DMS153 (cell line): ENCODE data around the gene LRFN5.
"Not testable (repeated sequence)": the region's sequence is repeated elsewhere in the genome, so short reads cannot be mapped to it uniquely, and the experiment has no call there.

ENCODE experiments used
- DNase-seq: peaks from one replicate; lab custom pipeline; 2025; lab: John Stamatoyannopoulos, UW

The LRFN5 gene

DNA sequence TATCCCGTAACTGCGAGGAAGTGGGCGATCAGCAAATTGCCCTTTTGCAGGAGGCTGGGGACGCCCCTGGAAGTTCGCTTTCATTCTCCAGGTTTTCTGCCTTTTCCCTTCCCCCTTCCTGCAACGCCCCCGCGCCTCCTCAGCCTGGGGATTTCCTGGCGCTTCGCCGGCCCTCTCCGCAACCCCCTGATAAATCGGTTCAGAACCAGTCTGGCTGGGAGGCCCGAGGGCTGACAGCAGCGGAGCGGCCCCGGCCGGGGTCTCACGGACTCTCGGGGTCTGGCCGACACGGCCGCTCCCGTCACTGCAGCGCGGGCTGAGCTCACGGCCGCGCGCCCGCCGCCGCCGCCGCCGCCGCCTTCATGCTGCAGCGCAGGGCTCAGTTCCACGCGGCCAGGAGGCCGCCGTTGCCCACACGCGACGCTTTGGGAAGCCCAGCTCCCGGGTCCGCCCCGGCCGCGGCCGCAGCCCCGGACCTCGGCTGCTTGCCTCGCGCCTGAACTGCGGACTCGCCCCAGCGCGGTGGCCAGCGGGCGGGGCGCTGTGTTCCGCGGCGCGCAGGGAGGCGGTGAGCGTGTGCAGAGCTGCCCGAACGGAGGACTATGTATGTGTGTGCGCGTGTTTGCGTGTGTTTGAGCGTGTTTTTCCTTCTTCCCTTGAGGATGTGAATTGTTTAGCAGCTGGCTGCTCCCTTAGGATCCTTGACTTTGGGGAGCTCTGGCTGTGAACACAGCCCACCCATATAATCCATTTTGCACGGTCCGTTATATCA is at the start of gene LRFN5:
TSS of gene LRFN5 (plus strand) at position 345 of the 772 bp plus-strand sequence.
- no peak for DNase-seq

DNA sequence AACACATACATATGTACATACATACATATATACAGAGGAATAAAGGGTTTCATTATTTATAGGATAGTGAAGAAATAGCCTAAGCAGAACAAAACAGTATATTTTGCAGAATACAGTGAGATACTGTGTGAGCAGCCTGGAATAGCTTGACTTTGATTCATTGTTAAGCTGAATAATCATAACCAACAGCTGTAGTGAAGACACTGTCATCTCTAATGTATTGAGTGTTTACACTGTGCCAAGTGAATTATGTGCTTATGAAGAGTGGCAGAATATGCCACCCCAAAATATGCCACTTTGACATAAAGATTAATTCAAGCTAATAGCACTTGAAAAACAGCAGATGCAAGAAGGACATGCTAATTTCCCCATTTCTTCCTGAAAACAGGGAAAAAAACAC is 48.2 kb upstream of the LRFN5 start:
- no peak for DNase-seq

DNA sequence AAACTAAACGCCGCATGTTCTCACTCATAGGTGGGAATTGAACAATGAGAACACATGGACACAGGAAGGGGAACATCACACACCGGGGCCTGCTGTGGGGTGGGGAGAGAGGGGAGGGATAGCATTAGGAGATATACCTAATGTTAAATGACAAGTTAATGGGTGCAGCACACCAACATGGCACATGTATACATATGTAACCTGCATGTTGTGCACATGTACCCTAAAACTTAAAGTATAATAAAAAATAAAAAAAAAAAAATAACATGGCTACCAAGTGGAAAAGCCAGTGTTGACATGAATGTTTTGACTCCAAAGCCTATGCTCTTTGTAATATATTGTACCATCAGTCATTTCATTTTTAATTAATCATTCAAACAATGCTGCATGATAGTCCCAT is 39.8 kb upstream of the LRFN5 start:
- not testable (repeated sequence) for DNase-seq

DNA sequence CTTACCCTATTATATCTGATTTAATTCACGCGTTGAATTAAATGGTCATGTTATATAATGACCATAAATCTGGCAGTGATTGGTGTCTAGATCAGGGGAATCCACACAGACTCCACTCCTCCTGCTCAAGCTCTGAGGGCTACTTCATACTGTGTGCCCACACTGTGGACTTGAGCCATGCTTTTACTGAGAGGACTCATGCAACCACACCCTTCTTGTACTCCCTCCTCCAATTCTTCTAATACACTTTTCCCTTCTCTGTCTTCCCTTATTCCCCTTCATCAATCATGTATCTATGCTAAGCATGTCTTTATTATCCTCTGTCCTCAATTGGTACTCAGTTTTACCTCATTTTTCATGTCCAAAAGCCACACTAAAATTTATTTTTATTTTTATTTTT is 37.7 kb upstream of the LRFN5 start:
- no peak for DNase-seq

DNA sequence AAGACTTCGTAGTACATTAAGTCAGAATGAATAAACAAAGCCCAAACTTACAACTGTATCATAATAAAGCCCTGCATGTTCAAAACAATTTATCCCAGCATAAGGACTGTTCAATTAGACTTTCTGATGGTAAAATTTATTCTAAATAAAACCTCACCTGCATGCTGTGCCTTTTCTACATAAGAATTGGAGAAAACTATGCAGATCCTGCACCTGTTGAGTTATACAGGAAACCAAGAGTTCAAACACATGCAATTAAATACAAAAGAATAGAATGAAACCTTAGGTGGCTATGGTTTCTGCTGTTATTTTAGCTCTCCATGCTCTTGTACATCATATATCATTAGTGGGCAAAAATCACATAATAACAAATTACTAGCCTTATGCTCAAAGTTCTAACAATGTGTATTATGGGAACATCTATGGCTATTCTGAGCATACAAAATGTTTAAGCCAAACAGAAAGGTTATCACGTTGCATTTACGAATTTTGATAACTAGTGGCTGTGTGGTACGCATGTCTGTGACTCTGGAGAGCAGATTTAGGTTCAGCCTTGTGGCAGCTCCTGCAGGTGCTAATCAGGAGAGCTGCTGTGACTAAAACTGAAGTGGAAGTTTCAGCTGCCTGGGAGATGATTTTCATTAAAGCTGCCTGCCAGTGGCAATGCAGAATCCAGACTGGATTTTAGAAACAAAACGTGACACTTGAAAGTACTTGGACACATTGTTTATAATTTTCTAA is 36.1 kb upstream of the LRFN5 start:
- DNase-seq, result peak; percentile 18

DNA sequence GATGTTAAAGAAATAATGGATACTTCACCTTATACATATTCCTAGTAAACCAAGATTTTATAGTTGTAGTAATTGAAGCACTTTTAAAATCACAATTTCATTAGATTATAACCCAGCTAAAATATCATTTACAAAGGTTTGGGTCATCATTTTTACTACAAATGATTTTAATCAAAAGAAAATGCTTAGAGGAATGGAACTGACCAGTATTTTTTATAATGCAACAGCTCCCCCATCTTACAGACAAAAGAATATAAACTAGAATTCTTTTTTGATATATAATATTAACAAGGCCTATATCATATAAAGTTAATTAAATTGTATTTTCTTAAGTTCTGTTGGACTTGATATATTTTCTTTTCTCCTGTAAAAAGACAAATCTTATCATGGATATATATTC is 20.4 kb upstream of the LRFN5 start:
- no peak for DNase-seq

DNA sequence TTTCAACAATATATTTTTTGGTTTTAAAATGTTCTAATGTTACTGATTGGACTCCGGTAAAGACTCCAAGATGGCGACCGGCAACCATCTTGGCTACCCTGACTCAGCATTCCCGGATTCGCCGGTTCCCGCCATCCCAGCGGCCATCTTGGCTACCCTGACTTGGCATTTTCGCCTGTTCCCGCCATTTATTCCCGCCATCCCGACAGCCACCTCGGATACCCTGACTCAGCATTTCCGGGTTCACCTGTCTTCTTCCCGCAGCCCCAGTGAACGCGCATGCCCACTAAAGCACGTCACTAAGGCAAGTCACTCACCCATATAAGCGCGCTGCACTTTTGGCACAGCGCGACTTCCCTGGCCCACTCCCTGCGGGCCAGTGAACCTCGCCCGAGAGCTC is 9.0 kb upstream of the LRFN5 start:
- DNase-seq, result no peak

DNA sequence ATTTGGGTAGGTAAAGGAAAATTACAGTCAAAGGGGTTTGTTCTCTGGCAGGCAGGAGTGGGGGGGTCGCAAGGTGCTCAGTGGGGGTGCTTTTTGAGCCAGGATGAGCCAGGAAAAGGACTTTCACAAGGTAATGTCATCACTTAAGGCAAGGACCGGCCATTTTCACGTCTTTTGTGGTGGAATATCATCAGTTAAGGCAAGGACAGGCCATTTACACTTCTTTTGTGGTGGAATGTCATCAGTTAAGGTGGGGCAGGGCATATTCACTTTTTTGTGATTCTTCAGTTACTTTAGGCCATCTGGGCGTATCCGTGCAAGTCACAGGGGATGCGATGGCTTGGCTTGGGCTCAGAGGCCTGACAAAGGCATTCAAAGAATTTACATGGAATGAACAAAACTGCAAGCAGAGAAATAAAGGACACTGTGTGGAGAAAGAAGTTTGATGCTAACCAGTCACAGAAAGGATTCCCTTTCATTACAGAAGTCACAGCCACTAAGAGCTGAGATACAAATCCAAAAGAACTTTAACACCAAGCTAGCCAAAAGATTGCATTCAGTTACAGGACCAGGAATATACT is 6.8 kb upstream of the LRFN5 start:
- not testable (repeated sequence) for DNase-seq

DNA sequence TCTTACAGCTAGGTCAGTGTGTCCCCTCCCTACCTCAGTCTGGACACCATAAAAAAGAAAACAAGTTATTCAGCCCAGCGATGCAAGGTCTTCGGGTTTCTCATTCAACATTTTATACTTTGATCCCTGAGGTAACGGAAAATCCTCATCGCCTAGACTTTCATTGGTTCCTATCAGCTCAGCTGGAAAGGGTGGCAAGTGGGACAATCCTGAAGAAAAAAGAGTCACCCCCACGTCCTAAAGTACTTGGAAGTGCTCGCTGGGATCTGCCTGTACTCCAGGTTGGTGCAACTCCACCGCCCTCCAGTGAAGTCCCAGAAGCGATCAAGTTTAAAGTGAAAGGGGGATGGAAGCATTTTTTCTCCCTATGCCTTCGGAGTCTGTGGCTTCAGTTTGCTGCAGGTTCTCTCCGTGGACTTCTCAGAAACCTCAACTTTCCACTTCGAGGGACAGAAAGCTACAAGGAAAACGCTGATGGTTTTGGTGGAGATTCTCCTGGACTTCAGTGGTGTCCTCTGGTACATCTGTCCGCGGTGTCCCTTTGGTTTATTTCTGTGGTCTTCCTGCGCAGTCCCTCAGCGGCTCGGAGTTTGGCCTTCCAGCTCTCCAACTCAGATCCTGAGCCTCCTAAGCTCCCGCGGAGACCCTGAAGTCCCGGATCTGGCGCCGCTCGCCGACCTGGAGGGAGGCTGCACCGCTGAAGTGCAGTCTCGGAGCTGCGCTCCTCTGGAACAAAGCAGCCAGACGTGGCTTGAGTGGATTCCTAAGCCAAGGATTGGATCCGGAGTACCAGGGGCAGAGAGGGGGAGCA is 1.8 kb upstream of the LRFN5 start:
- peak; percentile 79 for DNase-seq

DNA sequence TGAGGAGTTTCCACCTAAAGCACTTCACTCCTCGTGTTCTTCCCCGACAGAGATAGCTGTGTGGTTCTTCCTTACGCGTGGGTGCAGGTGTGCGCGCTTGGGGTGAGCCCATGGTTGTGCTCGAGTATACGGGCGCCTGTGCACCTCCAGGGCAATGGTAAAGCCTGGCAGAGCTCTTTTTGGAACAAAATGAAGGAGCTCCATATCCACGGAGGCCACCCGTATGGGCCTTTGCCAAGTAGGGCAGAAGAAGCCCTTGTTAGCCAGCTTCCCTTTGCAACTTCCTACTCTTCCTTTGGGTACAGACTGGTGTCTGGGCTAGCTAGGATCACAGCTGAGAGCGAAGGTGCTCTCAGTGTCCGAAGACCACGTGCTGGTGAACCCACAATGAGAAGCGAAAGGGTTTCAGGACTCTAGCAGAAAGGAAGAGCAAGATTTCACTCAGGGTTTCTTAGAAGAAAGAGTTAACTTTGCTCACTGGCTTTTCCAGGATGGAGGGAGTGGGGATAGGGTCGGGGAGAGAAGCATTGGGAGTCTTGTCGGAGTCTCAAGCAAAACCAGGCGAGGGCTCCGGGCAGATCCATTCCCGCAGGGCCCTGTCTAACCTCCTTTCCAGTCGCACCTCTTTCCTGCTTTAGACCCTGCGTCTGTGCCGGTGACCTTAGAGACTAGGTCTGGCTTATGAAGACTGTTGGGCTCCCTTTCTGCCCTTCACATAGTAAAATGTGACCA is 960 bp upstream of the LRFN5 start:
- DNase-seq, result peak; percentile 73

DNA sequence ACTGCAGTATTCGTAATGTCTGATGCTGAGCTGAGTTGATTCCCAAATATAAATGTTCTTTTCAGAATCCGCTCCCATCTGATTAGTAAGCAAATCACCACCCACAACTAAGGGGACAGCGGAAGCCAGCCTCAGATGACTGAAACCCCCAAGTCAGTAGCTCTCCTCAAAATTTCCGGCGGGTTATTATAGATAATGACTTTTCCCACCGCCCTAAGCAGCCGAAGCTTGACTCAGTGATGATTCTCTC is 469 bp upstream of the LRFN5 start:
- no peak for DNase-seq

DNA sequence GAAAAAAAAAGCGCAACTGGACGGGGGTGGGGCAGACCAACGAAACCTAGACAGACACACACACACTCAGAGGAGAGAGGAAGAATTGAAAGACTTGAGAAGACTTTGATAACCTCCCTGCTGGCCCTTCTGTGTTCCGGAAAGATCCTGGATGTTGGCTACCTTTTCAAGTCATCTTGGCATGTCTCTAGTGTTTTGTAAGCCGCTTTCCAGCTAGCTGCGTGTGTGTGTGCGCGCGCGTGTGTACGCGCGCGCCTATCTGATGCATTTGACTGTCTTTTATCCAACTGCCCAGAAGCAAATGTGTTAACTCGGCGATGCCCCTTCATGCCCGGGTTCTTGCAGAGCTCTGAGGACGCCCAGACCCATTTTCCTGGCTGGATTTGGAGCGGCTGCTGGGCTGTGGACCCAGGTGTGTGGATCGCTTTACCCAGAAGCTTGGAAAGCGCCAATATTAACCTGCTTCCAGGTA is 664 bp downstream of the LRFN5 start:
- DNase-seq, result no peak

DNA sequence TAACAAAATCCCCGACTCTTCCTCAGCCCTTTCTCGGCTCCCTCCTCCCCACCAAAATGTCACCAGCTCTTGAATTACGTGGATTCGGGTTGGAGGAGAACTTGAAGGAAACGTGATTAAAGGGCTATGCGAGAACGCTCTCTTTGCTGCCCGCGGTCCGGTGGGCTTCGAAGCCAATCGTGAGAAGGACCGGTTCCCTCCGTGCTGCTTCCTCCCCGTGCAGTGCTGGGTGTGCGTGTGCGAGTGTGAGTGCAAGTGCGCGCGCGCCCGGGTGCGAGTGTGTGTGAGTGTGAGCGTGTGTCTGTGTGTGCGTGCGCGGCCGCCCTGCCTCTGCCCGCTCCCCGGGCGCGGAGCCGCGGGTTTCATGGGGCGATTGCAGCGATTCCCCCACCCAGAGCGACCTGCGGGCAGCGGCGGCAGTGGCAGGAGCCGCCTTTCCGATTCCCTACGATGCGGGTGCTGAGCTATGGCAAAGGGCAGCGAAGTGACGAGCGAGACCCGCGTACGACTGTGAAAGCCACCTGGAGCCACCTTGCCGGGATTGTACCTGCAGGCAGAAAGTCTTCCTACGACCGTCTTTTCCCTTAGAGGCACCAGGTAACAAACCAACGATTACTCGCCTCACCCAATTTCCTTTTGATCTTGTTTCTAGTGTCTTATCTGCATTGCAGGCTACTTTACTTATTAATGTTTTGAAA is 1.4 kb downstream of the LRFN5 start:
- peak; percentile 35 for DNase-seq

DNA sequence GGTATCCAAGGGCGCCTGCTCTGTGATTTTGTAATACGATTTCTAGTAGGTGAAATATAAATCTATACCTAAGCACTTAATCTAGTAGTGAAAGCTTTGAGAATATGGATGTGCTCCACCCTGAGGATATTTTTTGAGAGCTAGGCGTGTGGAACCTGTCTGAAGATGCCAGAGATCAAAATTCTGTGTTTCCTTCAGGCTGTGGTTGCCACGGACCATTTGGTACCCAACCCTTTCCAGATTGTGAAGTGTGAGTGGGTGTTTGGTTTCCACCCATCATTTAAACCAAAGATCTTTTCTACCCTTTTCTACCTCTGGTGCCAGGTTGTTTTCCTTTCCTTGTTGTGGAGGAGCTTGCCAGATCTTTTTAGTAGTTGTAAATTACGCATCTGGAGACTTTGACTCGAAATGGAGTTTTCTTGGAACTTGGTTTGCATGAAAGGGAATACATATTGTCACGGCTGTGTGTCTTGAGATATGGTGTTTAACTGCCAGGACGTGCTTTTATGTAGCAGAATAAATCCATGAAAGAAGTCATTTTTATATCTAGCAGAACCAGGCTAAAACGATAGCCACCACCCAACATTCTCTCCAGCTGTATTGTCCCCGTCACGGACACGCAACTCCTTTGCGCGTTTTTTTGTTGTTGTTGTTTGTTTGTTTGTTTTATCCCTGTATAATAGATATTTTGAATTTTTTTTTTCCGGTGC is 2.2 kb downstream of the LRFN5 start:
- no peak for DNase-seq

DNA sequence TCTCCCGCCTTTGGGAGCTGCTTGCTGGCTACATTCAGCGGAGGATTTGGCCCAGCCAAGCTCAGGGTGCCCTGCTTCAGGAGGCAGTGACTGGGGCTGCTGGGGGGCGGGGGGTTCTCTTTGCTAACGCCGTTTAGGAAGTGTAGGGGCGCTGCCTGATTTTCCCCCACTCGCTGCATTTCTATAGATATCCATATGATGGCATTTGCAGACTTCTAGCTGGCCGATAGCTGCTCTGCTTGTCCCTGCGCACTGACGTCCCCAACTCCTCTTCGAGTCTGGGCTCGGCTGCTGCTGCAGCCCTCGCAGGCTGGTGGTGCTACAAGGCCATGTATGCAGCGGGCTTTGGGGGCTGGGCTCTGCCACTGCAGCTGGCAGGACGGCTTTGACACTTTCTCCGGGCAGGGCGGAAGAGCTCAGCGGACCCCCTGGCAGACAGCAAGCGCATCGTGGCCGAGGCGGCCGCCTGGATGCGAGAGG is 3.1 kb downstream of the LRFN5 start:
- peak; percentile 89 for DNase-seq

DNA sequence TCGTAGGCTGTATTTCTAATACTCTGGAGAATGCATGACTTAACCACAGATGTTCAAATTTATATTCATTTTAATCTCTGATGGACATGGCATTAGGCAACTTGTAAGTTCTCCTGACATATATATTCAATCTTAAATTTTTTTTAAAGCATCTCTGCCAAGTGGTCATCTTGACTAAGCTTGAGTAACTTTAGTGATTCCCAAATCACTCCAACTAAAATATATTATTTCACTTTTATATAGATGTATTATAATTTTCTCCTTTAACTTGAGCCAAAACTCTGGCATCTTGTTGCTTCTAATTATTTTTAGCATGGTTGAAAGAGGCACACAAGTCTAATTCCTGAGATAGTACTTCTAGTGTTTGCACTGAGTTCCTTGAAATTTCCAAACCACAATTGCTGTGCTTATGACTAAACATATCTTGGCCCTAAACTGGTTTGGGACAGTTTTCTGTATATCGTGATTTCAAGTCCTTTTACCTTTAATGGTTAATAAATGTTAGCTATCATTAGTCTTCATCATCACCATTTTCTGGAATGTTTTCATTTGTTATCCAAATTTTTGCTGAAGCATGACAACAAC is 8.4 kb downstream of the LRFN5 start:
- no peak for DNase-seq

DNA sequence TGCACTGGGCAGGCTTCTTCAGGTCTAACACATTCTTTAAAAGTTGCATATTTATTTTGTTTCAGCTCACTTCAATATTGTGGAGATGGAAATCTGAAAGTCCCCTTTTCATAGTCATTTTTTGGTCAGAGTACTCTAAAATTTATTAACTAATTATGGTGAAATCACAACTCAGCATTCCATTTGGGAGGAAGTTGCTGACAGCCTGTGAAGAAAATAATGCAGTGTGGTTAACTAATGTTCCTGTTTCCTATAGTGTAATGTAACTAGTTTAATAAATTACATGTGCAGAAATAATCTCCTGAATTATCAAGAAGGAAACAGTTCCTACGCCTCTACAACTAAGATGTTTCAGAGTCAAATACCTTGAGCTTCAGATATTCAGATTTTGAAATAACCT is 17.1 kb downstream of the LRFN5 start:
- no peak for DNase-seq

DNA sequence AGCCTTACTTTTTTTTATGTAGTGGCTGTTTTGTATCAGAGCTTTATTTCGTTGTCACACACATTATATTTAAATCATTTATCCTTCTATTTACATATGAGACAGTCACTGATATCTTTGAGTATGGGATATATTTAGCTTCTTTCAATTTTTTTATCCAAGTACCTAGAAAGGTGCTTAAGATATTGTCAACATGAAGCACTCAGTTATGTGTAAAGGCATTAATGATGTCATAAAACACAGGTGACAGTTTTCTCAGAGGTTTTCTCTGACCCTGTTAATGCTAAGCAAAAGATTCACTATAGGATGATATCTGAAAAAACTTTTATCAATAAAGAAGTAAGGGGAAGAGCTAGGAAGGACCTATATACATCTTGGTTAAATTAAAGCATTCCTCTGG is 23.2 kb downstream of the LRFN5 start:
- no peak for DNase-seq

DNA sequence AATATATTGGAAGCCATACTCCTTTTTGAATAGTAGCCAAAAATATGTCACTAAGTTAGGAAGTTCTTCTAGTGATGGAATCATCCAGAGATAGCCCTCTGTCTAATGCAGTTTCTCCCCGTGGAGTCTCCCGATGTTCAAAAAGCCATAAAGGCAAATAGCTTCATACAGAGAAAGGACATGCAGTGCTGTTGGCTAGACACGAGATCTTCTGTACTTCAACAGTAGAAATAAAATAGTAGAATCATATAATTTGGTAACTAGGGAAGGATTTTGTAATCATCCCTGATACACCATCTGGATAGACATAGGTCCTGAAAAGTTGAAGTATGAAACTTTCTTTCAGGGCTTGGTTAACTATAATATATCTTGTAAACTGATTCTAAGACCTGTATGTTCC is 27.6 kb downstream of the LRFN5 start:
- DNase-seq, result no peak
